Transverse colon (tissue), 4 donors: ENCODE results near the gene PARP16.

Experiments used
- POLR2AphosphoS5 ChIP-seq, 3 donors: sonication (generic); formaldehyde crosslinking; IDR thresholded peaks; one replicate each; pipeline ENCODE4 v1.6.1; 2016; ENCODE audit warnings: antibody characterized with exemption in 3 of 3
- TF ChIP-seq, protein P1 (sequence below), 5 experiments: fragments of 200-600 bp in 3 of 5; fragments of 450-650 bp in 2 of 5; sonication (generic) in 3 of 5; IDR thresholded peaks; 1 replicate in 2 of 5; 2 replicates in 3 of 5; pipeline ENCODE4 v1.5.1; 2016 to 2017; ENCODE audit warnings: antibody characterized with exemption in 5 of 5, inconsistent platforms in 3 of 5, mild to moderate bottlenecking in 2 of 5, moderate library complexity in 1 of 5

DNA sequence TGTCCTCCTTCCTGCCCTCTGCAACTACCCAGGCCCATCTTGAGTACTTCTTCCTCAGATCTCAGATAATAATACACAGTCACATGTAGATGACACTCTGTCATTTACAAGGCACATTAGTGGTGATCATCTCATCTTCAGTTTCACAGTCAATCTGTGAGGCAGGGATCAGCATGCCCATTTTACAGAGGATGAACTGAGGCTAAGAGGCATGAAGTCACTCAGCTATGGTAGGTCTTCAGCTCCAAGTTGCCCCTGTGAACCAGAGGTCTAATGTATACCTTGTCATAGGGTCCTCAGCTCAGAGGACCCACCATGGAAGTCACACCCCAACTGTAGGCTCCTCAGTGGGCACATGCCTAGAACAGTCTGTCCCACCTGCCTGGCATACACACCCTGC lies 71.2 kb downstream of the PARP16 start:
- TF ChIP-seq POLR2AphosphoS5 (IDR thresholded peaks at IDR 0.05) = no peak
- TF ChIP-seq, protein P1, sequence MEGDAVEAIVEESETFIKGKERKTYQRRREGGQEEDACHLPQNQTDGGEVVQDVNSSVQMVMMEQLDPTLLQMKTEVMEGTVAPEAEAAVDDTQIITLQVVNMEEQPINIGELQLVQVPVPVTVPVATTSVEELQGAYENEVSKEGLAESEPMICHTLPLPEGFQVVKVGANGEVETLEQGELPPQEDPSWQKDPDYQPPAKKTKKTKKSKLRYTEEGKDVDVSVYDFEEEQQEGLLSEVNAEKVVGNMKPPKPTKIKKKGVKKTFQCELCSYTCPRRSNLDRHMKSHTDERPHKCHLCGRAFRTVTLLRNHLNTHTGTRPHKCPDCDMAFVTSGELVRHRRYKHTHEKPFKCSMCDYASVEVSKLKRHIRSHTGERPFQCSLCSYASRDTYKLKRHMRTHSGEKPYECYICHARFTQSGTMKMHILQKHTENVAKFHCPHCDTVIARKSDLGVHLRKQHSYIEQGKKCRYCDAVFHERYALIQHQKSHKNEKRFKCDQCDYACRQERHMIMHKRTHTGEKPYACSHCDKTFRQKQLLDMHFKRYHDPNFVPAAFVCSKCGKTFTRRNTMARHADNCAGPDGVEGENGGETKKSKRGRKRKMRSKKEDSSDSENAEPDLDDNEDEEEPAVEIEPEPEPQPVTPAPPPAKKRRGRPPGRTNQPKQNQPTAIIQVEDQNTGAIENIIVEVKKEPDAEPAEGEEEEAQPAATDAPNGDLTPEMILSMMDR (IDR thresholded peaks at IDR 0.05) = no peak
